Measurements from ENCODE around the gene SPINK9.

SPINK9 gene

DNA sequence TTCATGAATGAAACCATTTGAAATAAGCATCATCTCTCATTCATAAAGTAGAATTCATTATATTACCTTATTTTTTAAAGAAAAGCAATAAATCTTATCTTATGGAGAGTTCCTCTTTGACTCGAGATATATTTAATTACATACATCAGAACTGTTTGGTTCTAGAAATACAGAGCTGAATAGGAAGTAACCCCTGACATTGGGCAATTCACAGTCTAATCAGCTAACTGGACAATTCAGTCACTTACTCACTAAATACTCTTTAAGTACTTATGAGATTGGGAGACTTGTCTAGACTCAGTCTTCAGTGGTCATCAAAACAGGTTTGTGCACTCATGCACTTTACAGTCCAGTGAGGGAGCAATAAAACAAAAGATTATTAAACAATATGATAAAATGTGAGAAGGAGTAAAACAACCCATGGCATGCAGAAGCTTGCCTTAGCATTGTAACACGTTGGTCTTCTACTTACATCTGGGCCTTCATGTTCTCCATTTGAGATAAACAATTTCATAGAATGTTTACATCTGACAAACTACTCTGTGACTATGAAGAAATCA lies 36.9 kb downstream of the SPINK9 start:
- no peak for DNase-seq

DNA sequence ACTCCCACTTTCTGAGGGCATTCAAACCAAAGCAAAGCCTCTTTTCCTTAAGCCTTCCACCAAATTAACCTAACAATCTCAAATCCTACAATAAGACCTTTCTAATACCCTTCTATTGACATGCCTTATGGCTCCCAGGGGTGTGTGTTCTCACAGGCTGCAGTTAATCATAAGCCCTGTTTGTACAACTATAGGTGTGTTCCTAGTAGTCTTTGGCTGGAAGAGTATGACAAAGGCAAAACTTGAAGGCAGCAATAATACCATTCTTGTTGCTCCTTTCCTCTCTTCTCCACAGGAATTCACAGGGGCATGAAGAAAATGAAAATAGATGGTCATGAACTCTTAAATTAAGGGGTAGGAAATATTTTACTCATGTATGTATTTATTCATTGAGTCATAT lies 37.5 kb downstream of the SPINK9 start:
- no peak for DNase-seq

DNA sequence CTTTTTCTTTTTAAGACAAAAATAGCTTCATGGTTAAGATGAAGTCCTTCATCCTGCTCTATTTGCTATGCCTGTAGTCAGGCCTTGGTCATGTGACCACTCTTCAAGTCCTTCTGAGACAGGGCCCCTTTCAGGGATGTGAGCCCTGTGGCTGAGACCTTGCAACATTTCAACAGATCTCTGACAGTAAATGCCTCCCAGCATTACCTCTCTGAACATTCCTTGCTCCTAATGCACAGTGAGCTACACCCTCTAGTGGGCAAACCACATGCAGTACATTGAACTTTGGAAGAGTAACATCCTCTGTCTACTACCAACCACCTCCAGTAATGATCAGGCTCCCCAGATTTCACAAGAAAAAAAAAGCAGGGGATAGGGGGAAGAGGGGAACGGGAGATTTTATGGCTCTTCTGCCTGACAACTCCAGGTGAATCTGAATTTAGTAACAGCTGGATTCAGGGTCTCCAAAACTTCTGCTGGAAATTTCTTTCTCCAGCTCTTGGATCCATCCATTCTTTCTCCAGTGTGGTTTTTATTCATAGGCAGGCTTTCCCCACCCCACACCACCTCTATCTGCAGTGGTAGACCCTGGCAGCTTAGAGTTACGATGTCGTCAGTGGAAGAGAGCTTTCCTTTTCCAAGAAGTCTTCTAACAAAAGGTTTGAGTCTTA lies 39.5 kb downstream of the SPINK9 start:
- DNase-seq = peak; percentile 8

DNA sequence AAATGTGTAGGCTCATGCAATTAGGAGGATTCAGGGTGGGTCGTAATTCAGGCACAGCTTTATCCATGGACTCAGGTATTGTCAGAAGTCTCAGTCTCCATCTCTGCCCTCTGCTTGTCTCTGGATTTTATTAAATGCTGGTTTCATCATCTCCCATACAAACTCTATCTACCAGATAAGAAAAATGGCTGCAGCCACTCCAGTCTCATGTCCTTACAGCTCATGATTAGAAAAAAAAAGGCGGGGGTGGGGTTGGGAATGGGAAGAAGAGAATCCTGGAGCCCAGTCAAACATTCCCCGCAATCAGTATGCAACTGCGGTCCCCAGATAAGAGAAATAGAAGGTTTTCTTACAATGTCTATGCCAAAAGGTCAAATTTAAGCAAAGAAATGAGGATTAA lies 40.8 kb downstream of the SPINK9 start:
- no peak for DNase-seq

DNA sequence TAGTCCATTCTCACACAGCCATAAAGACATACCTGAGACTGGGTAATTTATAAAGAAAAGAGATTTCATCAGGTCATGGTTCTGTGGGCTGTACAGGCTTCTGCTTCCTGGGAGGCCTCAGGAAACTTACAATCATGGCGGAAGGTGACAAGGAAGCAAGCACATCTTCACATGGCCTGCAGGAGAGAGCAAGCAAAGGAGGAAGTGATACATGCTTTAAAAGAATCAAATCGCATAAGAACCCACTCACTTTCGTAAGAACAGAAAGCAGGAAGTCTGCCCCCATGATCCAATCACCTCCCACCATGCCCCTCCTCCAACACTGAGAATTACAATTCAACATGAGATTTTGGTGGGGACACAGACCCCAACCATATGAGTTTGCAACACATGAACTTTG lies 43.3 kb downstream of the SPINK9 start:
- DNase-seq = no peak

DNA sequence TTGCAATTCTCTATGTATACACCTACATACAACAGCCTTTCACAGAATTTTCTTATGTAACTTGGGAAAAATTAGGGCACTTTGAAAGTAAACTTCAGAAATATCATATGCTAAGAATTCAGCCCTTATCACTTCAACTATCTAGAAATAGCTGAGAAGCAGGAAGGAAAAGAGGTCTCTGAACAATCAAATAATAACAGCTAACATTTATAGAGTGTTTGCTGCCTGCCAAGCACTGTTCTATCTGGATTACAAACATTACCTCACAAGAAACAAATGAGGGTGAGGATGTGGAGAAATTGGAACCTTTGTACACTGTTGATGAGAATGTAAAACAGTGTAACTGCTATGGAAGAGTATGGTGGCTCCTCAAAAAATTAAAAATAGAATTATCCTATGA lies 44.0 kb downstream of the SPINK9 start:
- DNase-seq = no peak

DNA sequence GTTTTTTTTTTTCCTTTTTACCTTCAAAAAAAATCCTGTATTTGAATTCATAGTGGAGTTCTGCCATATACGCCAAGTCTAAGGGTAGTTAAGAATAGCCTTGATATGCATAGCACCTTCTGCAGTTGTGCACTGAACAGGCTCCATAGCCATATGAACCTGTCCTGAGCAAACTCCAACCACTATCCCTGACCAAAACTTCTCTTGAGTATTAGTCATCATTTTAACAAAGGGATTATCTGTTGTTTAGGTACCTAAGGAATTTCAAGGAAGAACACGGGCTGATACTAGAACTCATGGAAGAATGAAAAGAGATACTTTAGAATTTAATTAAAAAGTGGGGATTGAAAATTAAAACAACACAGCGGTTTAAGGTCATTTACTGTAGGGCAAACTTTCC lies 46.5 kb downstream of the SPINK9 start:
- DNase-seq = no peak

DNA sequence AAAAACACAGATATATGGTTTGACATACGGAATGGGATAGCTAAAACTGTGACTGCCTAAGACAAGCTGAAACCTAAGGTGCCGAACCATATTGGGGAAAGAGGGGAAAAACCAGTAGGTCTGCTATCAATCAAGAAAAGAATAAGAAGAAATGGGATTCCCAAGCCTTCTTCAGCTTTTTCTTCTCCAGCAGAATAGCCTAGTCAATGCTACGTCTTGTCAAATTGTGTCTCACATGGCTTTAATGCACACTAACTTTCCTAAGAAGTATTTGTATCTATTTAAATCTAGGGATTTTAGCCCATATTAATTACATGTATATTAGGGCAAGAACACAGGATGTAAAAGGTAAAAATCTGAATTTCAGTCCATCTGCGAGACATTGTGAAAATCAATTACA lies 47.6 kb downstream of the SPINK9 start:
- no peak for DNase-seq

DNA sequence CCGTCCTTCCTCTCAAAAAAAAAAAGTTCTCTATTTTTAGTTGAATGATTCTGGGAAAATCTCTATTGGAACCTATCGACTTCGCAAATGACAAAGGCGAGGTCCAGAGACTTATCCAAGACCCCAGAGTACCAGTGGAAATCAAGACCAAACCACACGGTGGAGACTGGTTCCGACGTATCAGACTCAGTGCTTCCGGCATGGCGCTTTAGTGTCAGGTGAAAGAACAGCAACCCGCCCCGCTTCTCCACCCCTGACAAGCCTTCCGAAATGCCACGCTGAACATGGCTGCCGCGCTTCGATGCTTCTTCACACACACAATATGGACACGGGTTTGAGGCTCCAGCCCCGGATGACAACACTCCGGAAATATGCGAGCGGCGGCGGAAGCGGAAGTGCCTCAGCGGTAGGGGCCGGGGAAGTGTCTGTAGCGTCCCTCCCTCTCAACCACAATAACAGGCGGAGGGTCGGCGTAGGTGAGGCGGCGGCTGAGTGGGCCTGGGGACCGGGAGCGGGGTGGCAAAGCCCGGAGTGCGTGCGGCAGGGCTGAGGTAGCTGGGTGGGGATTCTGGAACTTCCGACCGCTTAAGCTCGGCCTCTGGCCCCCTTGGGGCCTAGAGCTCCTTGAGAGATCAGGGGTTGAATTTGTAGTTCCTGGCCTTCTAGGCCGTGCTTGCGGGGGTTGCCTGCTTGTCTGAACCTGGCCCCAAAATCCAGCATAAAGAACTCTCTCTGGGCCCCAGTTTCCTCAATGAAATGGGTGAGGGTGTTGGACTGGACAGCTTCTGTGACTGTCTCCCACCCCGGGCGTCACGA lies 48.4 kb downstream of the SPINK9 start, which contains the start of gene FBXO38:
FBXO38 (plus strand) TSS at position 395 of the 816 bp plus-strand sequence. CDS start 10,819 bp downstream, outside the sequence.
- peak; percentile 86 for DNase-seq

DNA sequence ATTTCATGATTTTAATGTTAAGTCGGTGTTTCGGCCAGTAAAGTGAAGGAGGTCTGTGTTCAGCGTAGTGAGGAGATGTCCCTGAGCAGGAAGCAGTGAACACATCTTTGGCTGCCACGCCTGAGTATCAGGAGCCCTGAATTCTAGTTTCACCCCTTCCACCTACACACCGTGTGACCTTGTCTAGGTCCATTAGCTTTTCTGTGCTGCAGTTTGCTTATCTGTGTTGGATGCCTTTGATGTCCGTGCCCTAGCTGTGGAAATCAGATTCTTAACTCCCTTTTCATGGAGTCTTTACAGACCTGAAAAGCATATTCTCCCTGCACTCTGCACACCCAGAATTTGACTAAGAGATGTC lies 49.0 kb downstream of the SPINK9 start:
- no peak for DNase-seq

DNA sequence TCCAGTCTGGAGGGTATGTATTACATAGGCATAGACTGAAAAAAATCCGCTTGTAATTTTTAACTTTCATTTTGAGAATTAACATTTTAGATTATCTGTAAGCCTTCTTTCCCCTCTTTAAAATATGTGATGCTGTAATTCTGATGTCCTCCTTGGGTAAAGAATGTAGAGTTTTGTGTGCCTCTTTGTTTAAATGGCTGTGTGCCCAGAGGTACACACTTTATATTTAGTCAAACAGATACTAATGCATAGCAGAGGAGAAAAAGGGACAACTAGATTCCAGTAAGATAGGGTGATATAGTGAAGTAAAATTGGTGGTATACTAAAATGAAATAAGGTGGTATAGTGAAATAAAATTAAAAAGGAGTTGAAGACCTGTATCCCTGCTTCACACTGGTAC lies 49.7 kb downstream of the SPINK9 start:
- DNase-seq = no peak

DNA sequence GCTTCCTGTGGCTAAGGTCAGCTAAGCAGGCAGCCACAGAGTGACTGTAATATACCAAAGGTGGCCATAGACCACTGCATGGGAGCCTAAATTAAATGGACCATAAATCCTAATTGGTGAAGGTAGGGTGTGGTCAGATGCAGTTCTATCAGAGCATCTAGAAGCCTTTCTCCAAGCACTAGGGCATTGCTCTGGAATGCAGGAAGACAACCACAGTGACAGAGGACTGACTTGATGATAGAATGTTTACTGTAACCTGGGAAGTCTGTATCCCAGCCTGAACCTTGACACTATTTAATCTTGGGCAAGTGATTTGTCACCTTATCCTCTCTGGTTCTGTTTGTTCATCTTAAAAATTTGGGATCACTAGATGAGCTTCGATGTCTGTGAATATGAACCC lies 50.7 kb downstream of the SPINK9 start:
- DNase-seq = no peak

DNA sequence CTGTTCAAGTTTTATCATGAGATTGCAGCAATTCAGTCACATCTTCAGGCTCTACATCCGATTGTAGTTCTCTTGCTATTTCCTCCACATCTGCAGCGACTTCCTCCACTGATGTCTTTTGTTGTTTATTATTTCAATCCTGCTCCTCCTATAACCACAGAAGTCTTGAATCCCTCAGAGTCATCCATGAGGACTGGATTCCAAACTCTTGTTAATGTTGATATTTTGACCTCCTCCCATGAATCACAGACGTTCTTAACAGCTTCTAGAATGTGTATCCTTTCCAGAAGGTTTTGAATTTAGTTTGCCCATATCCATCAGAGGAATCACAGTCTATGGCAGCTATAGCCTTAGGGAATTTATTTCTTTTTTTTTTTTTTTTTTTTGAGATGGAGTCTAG lies 52.0 kb downstream of the SPINK9 start:
- DNase-seq = no peak

DNA sequence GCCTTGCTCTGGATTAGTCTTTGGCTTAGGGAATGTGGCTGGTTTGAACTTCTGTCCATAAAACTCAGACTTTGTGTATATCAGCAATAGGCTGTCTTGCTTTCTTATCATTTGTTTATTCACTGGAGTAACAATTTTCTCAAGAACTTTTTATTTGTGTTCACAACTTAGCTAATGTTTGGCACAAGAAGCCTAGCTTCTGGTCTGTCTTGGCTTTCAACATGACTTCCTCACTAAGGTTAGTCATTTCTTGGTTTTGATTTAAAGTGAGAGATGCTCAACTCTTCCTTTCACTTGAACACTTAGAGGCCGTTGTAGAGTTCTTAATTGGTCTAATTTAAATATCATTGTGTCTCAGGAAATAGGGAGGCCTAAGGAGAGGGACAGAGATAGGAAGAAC lies 53.3 kb downstream of the SPINK9 start:
- no peak for DNase-seq
